GM19467 (cell line): ENCODE data around the gene SUZ12.
"Not testable (repeated sequence)": the region's sequence is repeated elsewhere in the genome, so short reads cannot be mapped to it uniquely, and the experiment has no call there.

Experiments used
- ATAC-seq: cut with Tn5 transposase; IDR thresholded peaks from one replicate; pipeline ENCODE4 v1.9.1; 2021; ENCODE audit warnings: mild to moderate bottlenecking, moderate library complexity; ENCODE audit not compliant: unreplicated experiment

Gene SUZ12

DNA sequence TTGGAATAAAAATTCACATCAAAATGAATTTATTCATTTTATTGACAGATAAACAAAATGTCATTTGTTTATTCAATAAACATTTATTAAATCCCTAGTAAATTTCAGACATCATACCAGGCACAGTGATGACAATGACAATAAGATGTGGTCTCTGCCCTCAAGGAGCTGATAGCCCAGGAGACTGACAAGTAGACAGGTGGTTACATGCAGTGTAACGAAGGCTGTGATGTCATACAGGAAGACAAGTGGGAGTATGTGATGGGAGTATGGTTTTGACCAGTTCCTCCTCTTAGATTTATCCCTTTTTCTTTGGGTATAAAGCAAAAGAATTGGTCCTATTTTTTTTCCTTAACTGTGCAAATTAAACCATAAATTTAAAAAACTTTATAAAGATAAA is 97.0 kb downstream of the SUZ12 start:
- ATAC-seq, result not testable (repeated sequence)

GRCh38 chr17:32040246-32040645 is 103.4 kb downstream of the SUZ12 start:
- ATAC-seq, result not testable (repeated sequence)

- not testable (repeated sequence) for ATAC-seq
These were observed 104.6 kb downstream of the SUZ12 start for GRCh38 chr17:32041306-32041875.

DNA sequence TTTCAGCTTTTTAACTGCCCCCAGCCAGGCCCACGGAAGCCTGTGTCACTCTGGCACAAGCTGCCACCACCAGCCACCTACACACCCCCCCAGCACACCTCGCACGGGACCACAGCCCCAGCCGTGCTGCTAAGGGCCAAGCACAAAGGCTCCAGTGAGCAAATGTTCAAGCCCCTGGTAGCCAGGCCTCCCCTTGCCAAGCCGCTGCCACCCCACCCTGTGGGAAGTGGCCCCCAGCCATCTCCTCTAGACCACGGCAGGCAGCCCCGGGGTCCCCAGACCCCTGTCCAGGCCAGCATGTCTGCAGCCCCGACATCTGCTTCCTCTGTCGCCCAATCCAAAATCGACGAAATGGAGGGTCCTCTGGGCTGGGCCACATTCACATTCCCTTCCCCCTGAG is 105.5 kb downstream of the SUZ12 start:
- not testable (repeated sequence) for ATAC-seq

DNA sequence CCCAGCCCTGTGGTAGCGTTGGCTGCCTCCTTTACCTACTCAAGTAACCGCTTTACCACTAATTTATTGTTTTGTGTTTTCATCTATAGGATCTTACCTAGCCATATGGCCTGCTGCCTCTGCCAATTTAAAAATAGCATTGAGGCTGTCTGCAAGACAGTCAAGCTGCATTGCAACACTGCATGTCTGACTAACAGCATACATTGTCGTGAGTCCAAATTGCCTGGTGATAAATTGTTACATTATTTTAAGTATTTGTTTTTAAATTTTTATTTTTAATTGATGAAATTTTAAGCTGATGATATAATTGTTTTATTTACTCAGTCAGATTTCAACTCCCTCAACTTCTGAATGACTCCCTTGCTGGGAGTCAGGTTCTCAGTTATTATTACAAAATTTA is 108.8 kb downstream of the SUZ12 start:
- not testable (repeated sequence) for ATAC-seq

DNA sequence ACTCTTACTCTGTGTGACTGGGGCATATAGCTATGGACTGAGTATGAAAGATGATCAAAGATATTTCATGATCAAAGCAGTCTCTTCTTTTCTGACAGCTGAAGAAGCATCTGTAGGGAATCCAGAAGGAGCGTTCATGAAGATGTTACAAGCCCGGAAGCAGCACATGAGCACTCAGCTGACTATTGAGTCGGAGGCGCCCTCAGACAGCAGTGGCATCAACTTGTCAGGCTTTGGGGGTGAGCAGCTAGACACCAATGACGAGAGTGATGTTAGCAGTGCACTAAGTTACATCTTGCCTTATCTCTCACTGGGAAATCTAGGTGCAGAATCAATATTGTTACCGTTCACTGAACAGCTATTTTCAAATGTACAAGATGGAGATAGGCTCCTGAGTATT is 110.9 kb downstream of the SUZ12 start:
- not testable (repeated sequence) for ATAC-seq
